HG03575 (cell line): Measurements from ENCODE around the gene TNNT1.

Source experiments
- ATAC-seq: cut with Tn5 transposase; IDR thresholded peaks from one replicate; pipeline ENCODE4 v1.9.1; 2021; ENCODE audit not compliant: unreplicated experiment, insufficient number of reproducible peaks, low FRiP score; ENCODE audit errors: extremely low read depth

The TNNT1 gene

DNA sequence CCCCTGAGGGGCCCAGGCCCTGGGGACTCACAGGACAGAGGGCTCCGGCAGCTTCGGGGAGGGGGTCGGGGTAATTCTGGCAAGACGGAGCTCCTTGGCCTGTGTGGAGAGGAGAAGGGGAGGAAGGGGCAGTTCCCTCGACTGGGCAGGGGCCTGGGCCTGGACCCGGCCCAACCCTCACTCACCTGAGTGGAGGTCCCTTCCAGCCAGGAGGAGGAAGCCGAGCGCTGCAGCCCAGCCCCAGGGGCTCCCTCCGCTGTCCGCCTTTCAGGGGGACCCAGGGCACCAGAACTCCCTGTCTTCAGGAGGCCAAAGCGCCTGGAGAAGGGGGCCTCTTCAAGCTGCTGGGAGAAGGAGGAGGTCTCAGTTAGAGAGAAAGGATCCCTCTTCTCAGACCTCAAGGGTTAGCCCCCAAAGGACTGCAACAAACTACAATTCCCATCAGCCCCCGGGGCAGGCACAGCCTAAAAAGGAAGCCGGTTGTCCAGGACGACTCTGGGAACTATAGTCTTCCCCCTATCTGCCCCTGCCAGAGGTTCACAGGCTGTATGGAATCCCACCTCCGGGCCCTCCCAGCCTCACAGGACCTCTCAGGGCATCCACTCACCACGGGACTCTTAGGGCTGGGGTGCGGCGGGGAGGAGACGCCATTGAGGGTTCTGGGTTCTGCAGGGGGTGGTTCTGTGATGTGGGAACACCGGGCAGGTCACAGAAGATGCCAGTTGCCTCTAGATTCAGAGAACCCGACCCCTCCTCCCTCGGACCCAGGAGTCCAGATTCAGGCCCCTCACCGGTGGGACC lies 53.5 kb downstream of the TNNT1 start:
- no peak for ATAC-seq

DNA sequence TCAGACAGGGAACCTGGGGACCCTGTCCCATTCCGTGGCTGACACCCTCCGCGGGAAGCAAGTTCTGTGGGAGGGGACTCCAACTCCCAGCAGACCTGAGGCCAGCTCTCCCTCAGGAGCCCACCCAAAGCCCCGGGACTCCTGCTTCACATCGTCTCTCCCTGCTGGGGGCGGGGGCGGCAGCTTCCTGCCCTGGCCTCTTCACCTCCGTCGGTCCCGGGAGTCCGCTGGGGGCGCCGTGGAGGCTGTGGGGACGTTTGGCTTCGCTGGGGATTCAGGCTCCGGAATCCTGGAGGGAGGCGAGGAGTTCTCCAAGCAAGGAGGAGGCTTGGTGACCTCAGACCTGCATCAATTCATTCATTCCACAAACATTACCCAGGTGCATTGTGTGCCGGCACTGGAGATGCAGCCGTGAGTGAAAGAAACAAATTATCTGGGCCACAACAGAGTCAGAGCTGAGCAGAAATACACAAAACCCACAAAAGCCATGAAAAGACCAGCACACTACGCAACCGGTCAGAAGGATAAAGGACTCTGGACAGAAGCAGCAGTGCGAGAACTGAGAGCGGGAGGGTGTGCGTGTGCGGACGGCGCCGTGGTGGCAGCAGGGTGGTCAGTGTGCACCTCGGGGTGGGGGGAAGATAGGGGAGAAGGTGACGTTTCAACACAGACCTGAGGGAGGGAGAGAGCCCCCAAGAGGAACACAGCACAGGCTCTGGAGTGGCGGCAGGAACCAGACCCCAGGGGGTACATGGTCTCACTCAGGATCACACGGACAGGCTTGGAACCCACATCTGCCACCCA lies 54.3 kb downstream of the TNNT1 start:
- no peak for ATAC-seq

DNA sequence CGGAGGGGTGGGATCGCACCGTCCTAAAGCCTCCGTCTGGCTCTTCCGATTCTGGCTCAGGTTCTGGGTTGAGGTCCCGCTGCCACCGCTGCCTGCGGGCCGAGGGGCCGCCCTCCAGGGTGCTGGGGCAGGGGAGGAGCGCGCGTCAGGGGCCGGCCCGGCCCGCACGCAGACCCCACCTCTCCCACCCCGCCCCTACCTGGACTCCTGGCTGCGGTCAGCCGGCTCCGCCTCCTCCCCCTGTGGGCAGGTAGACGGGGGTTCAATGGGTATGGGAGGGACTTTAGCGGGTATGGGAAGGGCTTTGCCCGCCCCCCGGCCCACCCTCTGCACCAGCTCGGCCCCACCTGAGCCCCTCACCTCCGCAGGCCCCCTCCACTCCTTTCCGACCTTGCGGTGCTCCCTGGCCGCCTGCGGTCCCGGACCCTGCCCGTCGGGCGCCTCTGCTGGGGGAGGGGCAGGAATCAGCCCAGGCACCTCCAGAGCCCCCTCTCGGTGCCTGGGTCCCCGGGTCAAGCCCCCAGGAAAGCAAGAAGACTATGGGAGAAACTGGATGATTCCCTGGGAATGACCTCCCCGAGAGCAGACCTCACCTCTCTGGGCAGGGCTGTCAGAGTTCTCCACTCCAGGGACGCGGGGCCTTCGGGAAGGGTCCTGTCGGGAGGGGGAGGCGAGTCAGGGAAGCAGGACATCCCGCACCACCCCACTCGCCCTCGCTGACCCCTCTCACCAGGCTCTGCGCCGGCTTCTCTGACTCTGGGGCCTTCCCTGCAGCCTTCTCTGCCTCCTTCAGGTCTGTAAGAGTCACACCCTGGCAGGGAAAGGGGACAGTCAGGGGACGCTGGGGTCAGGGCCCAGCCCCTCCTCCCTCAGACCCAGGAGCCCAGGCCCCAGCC lies 56.3 kb downstream of the TNNT1 start:
- ATAC-seq = no peak

DNA sequence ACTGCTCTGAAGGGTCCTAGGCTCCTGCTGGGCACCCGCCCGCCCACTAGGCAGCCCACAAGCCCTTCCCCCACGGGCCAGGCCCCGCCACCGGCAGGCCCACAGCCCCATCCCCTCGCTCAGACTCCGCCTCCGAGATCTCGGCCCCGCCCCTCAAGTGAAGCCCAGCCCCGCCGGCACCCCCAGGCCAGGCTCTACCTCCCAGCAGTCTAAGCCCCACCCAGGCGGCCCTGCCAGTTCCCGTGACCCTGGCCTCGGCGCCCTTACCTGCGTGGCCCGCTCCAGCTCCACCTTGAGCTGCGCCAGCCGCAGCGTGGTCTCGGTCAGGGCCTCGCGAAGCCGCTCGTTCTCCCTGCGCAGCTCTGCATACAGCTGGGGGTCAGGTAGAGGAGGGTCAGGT lies 57.1 kb downstream of the TNNT1 start:
- no peak for ATAC-seq

DNA sequence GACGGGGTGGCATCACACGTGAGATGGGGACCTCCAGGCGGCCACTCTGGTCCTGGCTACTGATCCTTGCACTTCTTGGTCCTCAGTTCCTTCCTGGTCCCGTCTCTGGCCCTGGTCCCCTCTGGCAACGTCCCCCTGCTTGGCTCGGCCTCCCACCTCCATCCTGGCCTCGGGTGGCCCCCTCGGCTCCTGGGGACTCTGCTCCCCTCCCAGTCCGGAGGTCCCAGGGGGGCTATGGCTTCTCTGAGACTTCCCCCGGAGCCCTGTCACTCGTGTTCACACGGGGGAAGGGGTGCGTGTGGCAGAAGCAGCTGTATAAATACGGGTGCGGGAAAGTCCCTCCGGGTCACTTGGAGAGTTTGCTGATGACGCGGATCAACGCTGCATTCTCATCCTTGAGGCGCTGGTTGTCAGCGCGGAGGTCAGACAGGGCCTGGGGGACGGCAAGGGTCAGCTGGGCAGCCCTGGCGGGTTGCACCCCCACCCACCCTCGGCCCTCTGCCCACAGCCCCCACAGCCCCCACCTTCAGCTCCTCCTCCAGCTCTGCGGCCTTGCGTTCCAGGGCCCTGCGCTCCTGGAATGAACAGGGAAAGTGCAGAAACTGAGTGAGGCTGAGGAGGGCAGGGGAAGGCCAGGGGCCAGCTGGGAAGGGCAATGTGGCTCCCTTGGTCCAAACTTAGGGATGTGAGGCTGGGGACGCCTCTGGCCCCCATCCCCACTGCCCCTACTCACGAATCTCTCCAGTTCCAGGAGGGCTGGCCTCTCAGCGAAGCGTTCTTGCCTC lies 57.7 kb downstream of the TNNT1 start:
- ATAC-seq = no peak

DNA sequence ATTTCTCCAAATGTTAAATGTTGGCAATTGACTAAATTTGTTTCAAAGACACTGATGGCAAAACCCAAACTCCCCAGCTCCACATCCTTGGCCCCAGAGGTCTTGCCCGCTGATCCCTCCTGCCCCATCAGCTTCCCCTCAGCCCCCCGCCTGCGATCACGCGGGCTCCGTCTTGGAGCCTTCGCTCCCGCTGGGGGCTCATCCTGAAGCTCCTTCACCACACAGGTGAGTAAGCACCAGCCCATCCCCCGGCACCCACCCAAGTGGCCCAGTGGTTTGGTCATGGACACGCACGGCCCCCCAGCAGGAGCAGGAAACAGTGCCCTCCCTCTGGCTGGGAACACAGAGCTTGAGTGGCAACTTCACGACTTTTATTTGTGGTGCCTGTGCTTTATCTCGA lies 58.4 kb downstream of the TNNT1 start:
- ATAC-seq = no peak

DNA sequence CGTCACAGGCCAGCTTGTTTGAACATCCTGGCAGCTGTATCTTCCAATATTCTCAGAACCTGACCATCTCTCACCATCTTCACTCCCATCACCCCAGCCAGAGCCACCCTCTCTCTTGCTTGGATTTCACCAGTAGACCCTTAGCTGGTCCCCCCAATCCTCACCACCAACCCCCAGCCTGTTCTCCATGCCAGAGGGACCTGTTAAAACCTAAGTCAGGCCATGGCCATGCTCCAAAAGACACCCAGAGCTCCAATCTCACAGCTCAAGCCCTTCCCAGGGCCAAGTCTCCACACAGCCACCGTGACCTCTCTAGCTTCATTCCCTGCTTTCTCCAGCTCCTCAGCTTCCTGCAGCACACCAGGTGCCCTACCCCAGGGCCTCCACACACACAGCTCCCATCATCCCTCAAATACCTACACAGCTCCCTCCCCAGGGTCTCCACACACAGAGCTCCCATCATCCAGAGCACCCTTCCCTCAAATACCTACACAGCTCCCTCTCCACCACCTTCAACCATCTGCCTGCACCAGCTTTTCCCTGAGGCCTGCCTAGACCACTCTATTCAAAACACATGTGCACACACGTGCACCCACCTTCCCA lies 59.6 kb downstream of the TNNT1 start:
- no peak for ATAC-seq

DNA sequence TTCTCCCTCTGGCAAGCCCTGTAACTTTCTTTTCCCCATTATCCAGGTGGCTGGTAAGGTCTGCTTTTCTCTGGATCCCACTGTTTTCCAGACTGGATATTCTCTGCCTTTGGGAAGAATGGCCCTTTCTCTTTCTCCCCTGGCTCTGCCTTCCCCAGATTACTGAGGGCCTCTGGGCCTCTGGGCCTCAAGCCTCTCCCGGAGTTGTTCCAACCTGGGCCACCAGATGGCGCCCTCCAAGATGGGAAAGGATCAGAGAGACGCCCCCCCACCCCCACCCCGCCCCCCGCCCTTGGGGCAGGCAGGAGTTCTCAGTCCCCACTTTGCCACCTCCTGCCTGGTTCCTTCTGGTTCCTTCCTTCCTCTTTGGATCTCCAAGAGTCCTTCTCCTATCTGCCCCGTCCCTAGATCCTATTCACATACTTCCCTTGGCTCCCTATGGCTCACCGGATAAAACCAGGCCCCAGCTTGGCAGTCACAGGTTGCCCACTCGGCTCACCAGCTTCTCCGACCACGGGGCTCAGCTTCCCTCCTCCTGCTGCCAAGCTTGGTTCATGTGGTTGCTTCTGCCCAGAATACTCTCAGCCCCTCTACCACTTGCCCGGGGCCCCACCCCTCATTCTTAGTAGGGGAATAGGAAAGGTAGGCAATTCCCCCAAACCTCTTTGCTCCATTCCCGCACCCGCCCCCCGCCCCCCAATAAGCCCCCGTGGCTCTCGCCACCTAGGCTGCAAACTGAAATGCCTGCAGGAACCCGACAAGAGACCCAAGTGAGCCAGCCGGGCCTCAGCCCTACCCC lies 60.3 kb downstream of the TNNT1 start:
- ATAC-seq = no peak

DNA sequence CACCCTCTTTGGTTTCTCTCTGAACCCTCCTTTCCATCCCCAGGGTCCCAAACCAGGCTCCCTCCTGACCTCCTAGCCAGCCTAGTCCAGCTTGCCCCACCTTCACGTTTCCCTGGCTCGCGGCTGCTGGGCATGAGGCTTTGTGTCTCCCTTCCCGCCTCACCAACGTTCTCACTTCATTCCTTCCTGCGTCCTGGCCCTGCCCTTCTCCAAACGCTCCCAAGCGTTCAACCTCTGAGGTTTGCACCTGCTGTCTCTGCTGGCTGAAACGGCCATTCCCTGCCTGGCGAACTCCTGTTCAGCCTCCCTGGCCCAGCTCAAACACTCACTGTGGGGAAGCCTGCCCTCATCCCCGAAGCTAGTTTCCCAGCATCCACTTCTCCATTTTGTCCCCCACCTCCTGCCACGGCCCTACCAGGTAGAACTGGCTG lies 61.0 kb downstream of the TNNT1 start:
- ATAC-seq = no peak

DNA sequence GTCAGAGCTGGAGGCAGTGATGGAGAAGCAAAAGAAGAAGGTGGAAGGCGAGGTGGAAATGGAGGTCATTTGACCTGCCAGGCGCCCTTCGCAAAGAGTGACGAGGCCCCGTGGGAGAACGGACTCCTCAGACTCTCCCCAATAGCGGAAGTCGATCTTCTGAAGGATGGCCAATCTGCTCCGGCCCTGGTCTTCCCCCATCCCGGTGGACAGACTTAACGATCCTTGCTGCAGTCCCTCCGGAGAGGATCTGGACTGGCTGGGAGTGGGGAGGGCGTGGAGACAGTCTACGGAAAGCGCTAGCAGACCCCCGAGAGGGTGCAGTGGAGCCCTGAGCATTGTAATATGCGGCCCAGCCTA lies 61.5 kb downstream of the TNNT1 start:
- ATAC-seq = no peak

DNA sequence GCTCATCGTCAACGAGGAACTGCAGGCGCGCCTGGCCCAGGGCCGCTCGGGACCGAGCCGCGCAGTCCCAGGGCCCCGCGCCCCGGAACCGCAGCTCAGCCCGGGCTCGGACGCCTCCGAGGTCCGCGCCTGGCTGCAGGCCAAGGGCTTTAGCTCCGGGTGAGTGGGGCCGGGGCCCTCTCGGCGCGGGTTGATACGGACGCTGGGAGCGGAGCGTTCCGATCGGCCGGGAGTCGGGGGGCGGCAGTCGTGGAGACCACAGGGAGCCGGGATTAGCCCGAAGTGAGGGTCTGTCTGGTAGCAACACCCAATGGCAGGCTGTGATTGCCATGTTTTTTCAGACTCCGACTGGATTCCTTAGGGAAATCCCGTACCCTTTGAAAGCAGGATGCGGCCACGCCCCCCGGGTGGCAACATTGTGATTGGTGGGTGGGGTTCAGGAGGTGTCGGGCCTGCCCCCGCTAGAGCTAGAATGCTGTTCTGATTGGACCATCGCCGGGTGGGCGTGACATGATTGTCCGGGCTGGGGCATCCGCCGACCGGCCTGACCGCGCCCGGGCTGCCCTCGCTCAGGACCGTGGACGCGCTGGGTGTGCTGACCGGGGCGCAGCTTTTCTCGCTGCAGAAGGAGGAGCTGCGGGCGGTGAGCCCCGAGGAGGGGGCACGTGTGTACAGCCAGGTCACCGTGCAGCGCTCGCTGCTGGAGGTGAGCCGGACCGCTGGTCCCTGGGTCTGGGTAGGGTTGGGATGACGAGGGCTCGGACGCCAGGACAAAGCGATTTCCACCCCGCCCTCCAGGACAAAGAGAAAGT lies 62.1 kb downstream of the TNNT1 start:
- ATAC-seq = no peak

DNA sequence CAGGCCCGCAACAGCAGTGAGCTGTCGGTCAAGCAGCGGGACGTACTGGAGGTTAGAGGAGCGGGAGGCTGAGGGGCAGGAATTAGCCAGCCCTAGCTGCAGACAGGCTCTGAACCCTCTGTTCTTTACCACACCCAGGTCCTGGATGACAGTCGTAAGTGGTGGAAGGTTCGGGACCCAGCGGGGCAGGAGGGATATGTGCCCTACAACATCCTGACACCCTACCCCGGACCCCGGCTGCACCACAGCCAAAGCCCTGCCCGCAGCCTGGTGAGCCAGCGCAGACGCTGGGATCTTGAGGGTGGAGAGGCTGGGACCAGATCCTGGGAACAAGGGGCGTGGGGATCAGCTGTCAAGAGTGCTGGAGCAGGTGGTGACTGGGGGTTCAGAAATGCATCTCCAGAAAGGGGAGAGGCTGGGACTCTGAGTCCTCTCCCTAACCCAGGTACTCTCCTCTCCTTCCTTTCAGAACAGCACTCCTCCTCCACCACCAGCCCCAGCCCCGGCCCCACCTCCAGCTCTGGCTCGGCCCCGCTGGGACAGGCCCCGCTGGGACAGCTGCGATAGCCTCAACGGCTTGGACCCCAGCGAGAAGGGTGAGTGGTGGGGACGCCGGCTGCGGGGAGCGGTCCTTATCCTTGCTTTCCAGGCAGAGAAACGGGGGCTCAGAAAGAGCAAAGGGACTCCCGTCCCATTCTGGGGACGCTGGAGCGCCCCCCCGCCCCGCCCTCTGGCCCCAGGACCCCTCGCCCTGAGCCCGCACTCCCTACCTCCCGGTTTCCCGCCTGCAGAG lies 62.9 kb downstream of the TNNT1 start:
- no peak for ATAC-seq

DNA sequence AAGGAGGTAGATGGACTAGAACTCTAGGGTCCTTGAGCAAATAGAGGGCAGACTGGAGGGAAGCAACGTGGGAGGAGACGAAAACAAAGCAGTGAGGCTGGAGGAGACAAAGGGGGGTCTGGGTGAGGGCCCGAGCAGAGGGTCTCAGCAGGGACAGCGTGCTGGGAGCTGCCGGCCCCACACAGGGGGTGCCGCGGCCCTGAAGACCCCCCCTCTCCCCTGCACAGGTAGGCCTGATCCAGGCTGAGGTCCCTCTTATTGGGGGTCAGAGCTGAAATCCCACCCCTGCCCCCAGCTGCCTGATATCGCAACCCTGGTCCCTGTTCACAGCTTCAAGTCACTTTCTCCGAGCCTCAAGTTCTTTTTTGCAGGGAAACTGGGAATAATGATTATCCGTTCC lies 64.6 kb downstream of the TNNT1 start:
- ATAC-seq = no peak

DNA sequence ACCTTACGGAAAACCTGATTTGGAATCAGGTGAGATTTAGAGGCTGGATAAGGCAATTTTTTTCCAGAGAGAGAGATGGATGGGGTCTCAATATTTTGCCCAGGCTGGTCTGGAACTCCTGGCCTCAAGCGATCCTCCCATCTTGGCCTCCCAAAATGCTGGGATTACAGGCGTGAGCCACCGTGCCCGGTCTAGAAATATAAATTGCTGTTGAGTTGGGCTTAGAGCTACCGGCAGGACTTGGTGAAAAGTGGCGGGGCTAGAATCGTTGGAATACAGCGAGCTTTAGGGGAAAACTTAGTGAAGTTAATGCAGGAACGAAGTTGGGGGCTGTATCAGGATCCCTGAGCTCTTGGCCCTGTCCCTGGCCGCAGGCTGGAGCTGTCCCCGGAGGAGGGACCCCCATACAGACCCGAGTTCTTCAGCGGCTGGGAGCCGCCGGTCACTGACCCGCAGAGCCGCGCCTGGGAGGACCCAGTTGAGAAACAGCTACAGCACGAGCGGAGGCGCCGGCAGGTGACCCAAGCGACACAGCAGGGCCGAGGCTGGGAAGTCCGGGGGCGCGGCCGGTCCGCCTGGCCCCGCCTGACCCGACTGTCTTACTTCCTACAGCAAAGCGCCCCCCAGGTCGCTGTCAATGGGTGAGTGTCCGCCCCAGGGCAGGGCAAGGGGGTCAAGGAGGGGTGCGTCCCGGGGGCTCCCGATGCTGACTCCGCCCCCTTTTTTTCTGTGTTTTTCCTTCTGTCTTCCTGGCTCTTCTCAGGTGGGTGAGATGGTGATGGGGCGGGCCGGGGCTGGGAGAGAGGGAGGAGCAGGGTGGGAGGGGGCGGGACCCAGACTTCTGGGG lies 65.8 kb downstream of the TNNT1 start:
- no peak for ATAC-seq
